Brain microvascular endothelial cell (primary cell): Measurements from ENCODE around the gene RCOR3.

Experiments used
- DNase-seq: peaks from one replicate; pipeline ENCODE4 v3.0.0-alpha.2; 2020
- H3K27ac ChIP-seq: fragments of 250-450 bp; sonication (Bioruptor Pico); 2 replicates; pipeline ENCODE4 v1.5.1; 2020; ENCODE audit warnings: mild to moderate bottlenecking, moderate library complexity
- H3K27me3 ChIP-seq: fragments of 250-450 bp; sonication (Bioruptor Pico); replicated peaks from 2 replicates; pipeline ENCODE4 v1.5.1; 2020; ENCODE audit warnings: mild to moderate bottlenecking
- H3K36me3 ChIP-seq: fragments of 250-450 bp; sonication (Bioruptor Pico); replicated peaks from 2 replicates; pipeline ENCODE4 v1.5.1; 2020; ENCODE audit warnings: mild to moderate bottlenecking
- H3K4me3 ChIP-seq: 2 replicates; pipeline ENCODE4 v1.5.1; 2011; ENCODE audit warnings: low read depth, mild to moderate bottlenecking, control low read depth, low read length, moderate library complexity
- CTCF ChIP-seq: IDR thresholded peaks from 2 replicates; pipeline ENCODE4 v1.5.1; 2011; ENCODE audit warnings: low read depth, mild to moderate bottlenecking, moderate library complexity, low read length, control low read depth, inconsistent platforms; ENCODE audit errors: missing control alignments
- in situ Hi-C: cut with HindIII; loops from 2 replicates; pipeline ENCODE4 v1.10.0; 2017; ENCODE audit warnings: low sequenced_read_pairs, low pct_ligation_motif_present

Gene RCOR3

DNA sequence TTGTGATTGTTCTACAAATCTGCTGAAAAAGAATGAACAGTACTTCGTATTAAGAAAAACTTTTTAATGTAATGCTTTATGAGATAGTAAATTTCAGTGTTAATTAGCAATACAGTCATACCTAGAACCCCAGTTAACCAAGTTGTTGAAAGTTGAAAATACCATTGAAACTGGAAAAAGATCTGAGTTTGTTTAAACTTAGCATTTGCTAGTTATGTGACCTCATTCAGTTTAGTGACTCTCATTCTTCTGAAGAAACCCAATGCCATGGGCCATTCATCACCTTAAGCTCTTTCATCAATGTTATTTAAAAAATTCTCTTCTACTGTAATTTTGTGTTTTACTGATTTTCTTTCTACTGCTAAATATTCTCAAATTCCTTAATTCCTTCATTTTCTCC, 20.2 kb downstream of the RCOR3 start:
- Histone ChIP-seq H3K27me3 (no peaks in the 10 kb centered on the region), H3K27ac (no peak overlapping the region), H3K36me3 (peaks cover 44% of the 10 kb centered on the region), H3K4me3 (no peak overlapping the region)
- no peak for DNase-seq
- TF ChIP-seq CTCF = no peak
- in situ Hi-C loops = no loop called here

- in situ Hi-C loops = no loop called here
- Histone ChIP-seq H3K4me3 (no peak overlapping the region), H3K27me3 (no peaks in the 10 kb centered on the region), H3K36me3 (peaks cover 47% of the 10 kb centered on the region), H3K27ac (no peak overlapping the region)
- no peak for DNase-seq
- no peak for TF ChIP-seq CTCF
These were observed 21.7 kb downstream of the RCOR3 start for GRCh38 chr1:211280910-211281309.

DNA sequence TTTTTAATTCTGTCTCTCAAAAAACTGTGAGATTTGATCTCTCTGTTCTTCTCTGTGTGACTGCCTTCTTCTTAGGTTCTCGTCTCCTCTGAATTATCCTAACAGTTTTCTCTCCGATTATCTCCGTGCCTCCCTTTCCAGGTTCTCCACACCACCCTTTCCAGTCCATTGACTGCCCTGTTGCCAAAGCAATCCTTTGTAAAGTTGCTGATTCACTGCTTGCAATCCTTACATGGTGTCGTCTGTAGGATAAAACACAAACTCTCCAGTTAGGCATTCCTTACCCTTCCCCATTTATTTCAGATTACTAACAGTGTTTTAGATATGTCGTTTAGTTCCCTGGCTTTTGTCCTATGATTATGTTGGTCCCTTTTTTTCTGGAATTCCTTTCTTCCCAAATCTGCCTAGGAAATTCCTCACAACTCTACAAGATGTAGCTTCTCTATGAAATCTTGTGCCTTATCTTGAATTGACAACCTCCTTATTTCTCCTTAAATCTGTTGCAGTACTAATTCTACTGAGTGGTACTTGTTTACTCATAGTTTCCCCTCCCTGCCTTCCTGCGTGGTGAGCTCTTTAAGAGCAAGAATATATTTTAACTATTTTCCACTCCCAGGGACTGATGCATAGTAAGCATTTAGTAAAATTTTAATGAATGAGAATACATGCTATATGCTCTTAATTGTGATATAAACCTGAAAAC, 22.3 kb downstream of the RCOR3 start:
- Histone ChIP-seq H3K4me3 (no peak overlapping the region), H3K36me3 (peaks cover 45% of the 10 kb centered on the region), H3K27me3 (no peaks in the 10 kb centered on the region), H3K27ac (peak overlapping the region; percentile 41)
- in situ Hi-C loops = no loop called here
- TF ChIP-seq CTCF = no peak
- no peak for DNase-seq

GRCh38 chr1:211282023-211282373, 22.8 kb downstream of the RCOR3 start:
- in situ Hi-C loops = no loop called here
- Histone ChIP-seq H3K27ac (no peak overlapping the region), H3K36me3 (peaks cover 46% of the 10 kb centered on the region), H3K27me3 (no peaks in the 10 kb centered on the region), H3K4me3 (no peak overlapping the region)
- TF ChIP-seq CTCF = no peak
- DNase-seq = no peak

- Histone ChIP-seq H3K27me3 (no peaks in the 10 kb centered on the region), H3K4me3 (no peak overlapping the region), H3K27ac (no peak overlapping the region), H3K36me3 (peaks cover 49% of the 10 kb centered on the region)
- TF ChIP-seq CTCF = no peak
- in situ Hi-C loops = no loop called here
- no peak for DNase-seq
These were observed 26.0 kb downstream of the RCOR3 start for GRCh38 chr1:211285196-211285595.

DNA sequence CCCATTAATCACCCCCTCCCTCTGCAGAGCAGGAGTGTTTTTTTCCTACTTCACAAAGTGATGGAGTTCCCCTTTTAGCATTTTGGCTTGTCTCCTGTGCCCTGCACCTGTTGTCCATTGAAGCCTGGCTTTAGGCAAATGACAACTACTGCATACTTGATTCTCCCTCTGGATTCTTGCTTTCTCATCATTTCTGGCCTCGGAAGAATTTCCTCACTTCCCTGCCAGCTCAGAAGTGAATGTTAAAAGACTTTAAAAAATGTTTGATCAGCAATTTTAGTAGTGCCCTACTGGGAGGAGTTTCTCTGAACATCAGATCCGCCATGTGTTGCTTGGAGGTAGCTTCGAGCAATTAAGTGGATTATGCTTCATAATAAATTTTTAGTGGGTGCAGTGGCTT, 28.1 kb downstream of the RCOR3 start:
- no peak for TF ChIP-seq CTCF
- H3K36me3 ChIP-seq = peaks cover 56% of the 10 kb centered on the region
- no peak overlapping the region for H3K4me3 ChIP-seq
- H3K27me3 ChIP-seq = no peaks in the 10 kb centered on the region
- in situ Hi-C loops = no loop called here
- DNase-seq = no peak
- no peak overlapping the region for H3K27ac ChIP-seq
